OCI-LY1 (cell line): ENCODE results near the gene CDC27.

ENCODE experiments used
- H2AFZ ChIP-seq: fragments of 200-600 bp; sonication (generic), shearing (Covaris generic); 2 replicates; pipeline ENCODE4 v1.6.0; 2014; ENCODE audit warnings: antibody characterized with exemption, mild to moderate bottlenecking, low read length
- H3F3A ChIP-seq: fragments of 200-600 bp; sonication (generic), shearing (Covaris generic); 2 replicates; pipeline ENCODE4 v1.6.0; 2014; ENCODE audit warnings: mild to moderate bottlenecking, antibody characterized with exemption, low read length, moderate library complexity; ENCODE audit not compliant: insufficient read depth
- H3K27ac ChIP-seq: fragments of 200-600 bp; sonication (generic); 2 replicates; pipeline ENCODE4 v1.5.1; 2014; ENCODE audit warnings: low read length, mixed run types, mild to moderate bottlenecking, low read depth; ENCODE audit not compliant: poor library complexity, severe bottlenecking
- H3K27me3 ChIP-seq: fragments of 200-600 bp; sonication (generic); 2 replicates; pipeline ENCODE4 v1.6.0; 2014; ENCODE audit warnings: antibody characterized with exemption, mild to moderate bottlenecking, low read length, moderate library complexity; ENCODE audit not compliant: insufficient read depth
- H3K36me3 ChIP-seq: fragments of 200-600 bp; sonication (generic); 2 replicates; pipeline ENCODE4 v1.6.1; 2014; ENCODE audit warnings: mild to moderate bottlenecking, antibody characterized with exemption, low read length, moderate library complexity, mixed read lengths; ENCODE audit not compliant: insufficient read depth
- H3K4me1 ChIP-seq: fragments of 200-600 bp; sonication (generic); 2 replicates; pipeline ENCODE4 v1.5.1; 2014; ENCODE audit warnings: mild to moderate bottlenecking, low read length, moderate library complexity; ENCODE audit not compliant: insufficient read depth, severe bottlenecking
- H3K4me2 ChIP-seq: fragments of 200-600 bp; sonication (generic), shearing (Covaris generic); 2 replicates; pipeline ENCODE4 v1.6.1; 2014; ENCODE audit warnings: low read length
- H3K4me3 ChIP-seq: fragments of 200-600 bp; sonication (generic); 2 replicates; pipeline ENCODE4 v1.5.1; 2014; ENCODE audit warnings: low read length, low read depth, mild to moderate bottlenecking, mixed read lengths; ENCODE audit not compliant: poor library complexity, severe bottlenecking
- H3K79me2 ChIP-seq: fragments of 200-600 bp; shearing (Covaris generic); 2 replicates; pipeline ENCODE4 v1.6.1; 2016; ENCODE audit warnings: mixed run types, low read length, mixed read lengths; ENCODE audit not compliant: insufficient read depth
- H3K9ac ChIP-seq: fragments of 200-600 bp; sonication (generic), shearing (Covaris generic); 2 replicates; pipeline ENCODE4 v1.6.1; 2014; ENCODE audit warnings: mild to moderate bottlenecking, low read length, mixed read lengths
- H3K9me2 ChIP-seq: fragments of 200-600 bp; sonication (generic), shearing (Covaris generic); 2 replicates; pipeline ENCODE4 v1.6.1; 2014; ENCODE audit warnings: low read depth, mild to moderate bottlenecking, low read length, mixed read lengths
- H3K9me3 ChIP-seq: fragments of 200-600 bp; shearing (Covaris generic); 2 replicates; pipeline ENCODE4 v1.6.1; 2014; ENCODE audit warnings: low read length, mixed read lengths
- H4K20me1 ChIP-seq: fragments of 200-600 bp; sonication (generic), shearing (Covaris generic); 2 replicates; pipeline ENCODE4 v1.6.0; 2016; ENCODE audit warnings: mild to moderate bottlenecking, low read length; ENCODE audit not compliant: insufficient read depth
- EZH2 ChIP-seq: fragments of 200-600 bp; sonication (generic), shearing (Covaris generic); IDR thresholded peaks from 2 replicates; pipeline ENCODE4 v1.8.0; 2017; ENCODE audit warnings: borderline replicate concordance, mixed run types, mild to moderate bottlenecking, antibody characterized with exemption, low read length, moderate library complexity, mixed read lengths
- TF ChIP-seq, protein P1 (sequence below): fragments of 200-600 bp; sonication (generic), shearing (Covaris generic); IDR thresholded peaks from 2 replicates; pipeline ENCODE4 v1.5.1; 2017; ENCODE audit warnings: mild to moderate bottlenecking, antibody characterized with exemption, low read length, moderate library complexity, mixed read lengths

The CDC27 gene

DNA sequence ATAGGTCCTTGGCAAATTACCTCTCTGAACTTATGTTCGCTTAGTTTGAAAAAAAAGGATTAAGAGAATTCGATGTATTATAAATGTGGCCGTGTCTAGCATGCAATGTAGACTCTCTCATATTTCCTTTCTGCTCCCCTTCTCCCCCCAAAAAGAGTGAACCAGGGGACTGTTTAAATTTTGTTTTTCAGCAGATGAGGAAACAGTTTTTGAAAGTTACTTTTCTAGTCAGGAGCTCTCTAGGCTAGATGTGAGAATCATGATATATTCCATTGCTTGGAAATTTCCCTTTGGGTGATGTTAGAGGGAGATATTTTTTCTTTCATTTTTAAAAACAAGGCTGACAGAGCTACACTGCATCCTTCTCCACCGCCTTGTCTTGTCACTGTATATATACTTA, 1.1 kb upstream of the CDC27 start:
- no peak overlapping the region for H2AFZ ChIP-seq
- no peak overlapping the region for H3K4me3 ChIP-seq
- H4K20me1 ChIP-seq = no peaks in the 10 kb centered on the region
- TF ChIP-seq, protein P1, sequence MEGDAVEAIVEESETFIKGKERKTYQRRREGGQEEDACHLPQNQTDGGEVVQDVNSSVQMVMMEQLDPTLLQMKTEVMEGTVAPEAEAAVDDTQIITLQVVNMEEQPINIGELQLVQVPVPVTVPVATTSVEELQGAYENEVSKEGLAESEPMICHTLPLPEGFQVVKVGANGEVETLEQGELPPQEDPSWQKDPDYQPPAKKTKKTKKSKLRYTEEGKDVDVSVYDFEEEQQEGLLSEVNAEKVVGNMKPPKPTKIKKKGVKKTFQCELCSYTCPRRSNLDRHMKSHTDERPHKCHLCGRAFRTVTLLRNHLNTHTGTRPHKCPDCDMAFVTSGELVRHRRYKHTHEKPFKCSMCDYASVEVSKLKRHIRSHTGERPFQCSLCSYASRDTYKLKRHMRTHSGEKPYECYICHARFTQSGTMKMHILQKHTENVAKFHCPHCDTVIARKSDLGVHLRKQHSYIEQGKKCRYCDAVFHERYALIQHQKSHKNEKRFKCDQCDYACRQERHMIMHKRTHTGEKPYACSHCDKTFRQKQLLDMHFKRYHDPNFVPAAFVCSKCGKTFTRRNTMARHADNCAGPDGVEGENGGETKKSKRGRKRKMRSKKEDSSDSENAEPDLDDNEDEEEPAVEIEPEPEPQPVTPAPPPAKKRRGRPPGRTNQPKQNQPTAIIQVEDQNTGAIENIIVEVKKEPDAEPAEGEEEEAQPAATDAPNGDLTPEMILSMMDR = no peak
- no peak for TF ChIP-seq EZH2
- H3K9ac ChIP-seq = no peak overlapping the region; the same call in 1 of the 2 replicates
- H3K9me3 ChIP-seq = peaks cover 9% of the 10 kb centered on the region; the same call in 1 of the 2 replicates
- peaks cover 25% of the 10 kb centered on the region for H3K36me3 ChIP-seq
- no peaks in the 10 kb centered on the region for H3K9me2 ChIP-seq
- H3F3A ChIP-seq = 0 out of 2 replicates have a peak, but pooled peaks cover 4% of the 10 kb centered on the region
- peaks cover 47% of the 10 kb centered on the region for H3K4me1 ChIP-seq
- H3K27me3 ChIP-seq = no peaks in the 10 kb centered on the region
- no peak overlapping the region for H3K4me2 ChIP-seq
- peaks cover 36% of the 10 kb centered on the region for H3K79me2 ChIP-seq
- peak overlapping the region; percentile 27 for H3K27ac ChIP-seq

DNA sequence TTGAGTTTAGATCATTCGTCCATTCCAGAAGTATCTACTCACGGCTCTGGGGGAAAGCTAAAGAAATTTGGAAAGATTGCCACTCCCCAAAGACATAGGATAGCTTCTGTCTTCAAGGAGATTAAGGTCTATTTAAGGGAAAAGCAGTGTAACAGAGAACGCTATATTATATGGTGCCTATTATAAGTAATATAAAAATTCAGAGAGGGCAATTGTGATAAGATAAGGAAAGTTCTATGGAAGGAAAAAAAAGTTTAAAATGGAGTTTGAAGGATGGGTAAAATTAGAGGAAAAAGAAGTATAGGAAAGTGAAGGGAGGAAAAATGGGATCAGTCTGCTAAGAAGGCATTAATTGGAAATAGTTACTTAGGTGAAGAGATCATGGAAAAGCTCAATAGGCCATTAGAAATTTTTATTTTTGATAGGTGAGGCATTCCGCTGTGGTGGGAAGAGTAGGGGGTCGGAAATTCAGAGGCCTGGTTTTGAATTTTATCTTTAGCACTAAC, 690 bp upstream of the CDC27 start:
- peak overlapping the region; percentile 94 for H3K4me3 ChIP-seq
- peak overlapping the region; percentile 70 for H3K9ac ChIP-seq
- peak overlapping the region; percentile 77 for H3K4me2 ChIP-seq
- TF ChIP-seq, protein P1 = no peak
- no peak for TF ChIP-seq EZH2
- 0 out of 2 replicates have a peak, but pooled peaks cover 4% of the 10 kb centered on the region for H3F3A ChIP-seq
- peak overlapping the region; percentile 84; the same call in 1 of the 2 replicates for H2AFZ ChIP-seq
- no peaks in the 10 kb centered on the region for H3K27me3 ChIP-seq
- peaks cover 25% of the 10 kb centered on the region for H3K36me3 ChIP-seq
- peak overlapping the region; percentile 57 for H3K27ac ChIP-seq
- H3K9me3 ChIP-seq = peaks cover 9% of the 10 kb centered on the region; the same call in 1 of the 2 replicates
- peaks cover 41% of the 10 kb centered on the region for H3K79me2 ChIP-seq
- no peaks in the 10 kb centered on the region for H4K20me1 ChIP-seq
- H3K9me2 ChIP-seq = no peaks in the 10 kb centered on the region
- peaks cover 48% of the 10 kb centered on the region for H3K4me1 ChIP-seq

DNA sequence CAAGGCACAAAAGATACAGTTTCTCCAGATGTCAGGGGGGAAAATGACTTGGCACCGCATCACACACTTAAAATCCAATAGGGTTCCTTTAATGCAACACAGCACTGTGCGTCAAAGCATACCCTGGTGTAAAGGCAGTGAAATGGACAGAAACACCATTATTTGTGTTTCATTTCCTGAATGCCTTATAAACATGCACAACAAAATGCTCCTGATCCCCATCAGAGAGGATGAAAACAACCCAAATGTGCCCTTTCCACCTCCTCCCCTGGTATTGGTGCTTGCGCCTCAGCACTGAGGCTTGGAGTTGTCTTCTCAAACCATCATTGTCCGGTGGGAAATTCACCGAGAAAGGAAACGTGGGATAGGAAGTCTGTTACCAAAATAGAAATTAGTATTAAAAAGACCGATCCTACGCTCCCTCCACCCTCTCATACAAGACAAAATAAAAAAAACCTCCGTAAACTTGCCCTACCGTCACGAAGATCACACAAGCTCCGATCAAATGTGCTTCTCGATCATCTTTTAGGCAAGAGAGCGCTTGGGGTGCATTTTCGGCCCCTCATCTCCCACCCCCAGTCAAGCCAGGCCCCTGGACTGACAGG, 722 bp downstream of the CDC27 start:
- Histone ChIP-seq H3F3A (0 out of 2 replicates have a peak, but pooled peaks cover 4% of the 10 kb centered on the region), H3K4me3 (peak overlapping the region; percentile 94), H3K9me3 (0 out of 2 replicates have a peak, but pooled peaks cover 5% of the 10 kb centered on the region), H3K79me2 (peaks cover 55% of the 10 kb centered on the region), H4K20me1 (no peaks in the 10 kb centered on the region), H3K27me3 (no peaks in the 10 kb centered on the region), H3K9ac (peak overlapping the region; percentile 99), H2AFZ (no peak overlapping the region), H3K36me3 (peaks cover 39% of the 10 kb centered on the region), H3K9me2 (no peaks in the 10 kb centered on the region), H3K27ac (peak overlapping the region; percentile 88), H3K4me2 (peak overlapping the region; percentile 92), H3K4me1 (peaks cover 62% of the 10 kb centered on the region)
- TF ChIP-seq EZH2 = no peak
- TF ChIP-seq, protein P1 = no peak
